ENCODE results near the gene KLHL6. TPM values are rescaled to one million over a fixed set of nuclear protein-coding genes. Genes with fewer than 3 reads are reported as not detected.

KLHL6 gene
- total and polyA plus RNA-seq, 2 of the 13 experiments (the other 11 are each of a cell fraction or from before 2014, with no cell fraction given) = not detected

DNA sequence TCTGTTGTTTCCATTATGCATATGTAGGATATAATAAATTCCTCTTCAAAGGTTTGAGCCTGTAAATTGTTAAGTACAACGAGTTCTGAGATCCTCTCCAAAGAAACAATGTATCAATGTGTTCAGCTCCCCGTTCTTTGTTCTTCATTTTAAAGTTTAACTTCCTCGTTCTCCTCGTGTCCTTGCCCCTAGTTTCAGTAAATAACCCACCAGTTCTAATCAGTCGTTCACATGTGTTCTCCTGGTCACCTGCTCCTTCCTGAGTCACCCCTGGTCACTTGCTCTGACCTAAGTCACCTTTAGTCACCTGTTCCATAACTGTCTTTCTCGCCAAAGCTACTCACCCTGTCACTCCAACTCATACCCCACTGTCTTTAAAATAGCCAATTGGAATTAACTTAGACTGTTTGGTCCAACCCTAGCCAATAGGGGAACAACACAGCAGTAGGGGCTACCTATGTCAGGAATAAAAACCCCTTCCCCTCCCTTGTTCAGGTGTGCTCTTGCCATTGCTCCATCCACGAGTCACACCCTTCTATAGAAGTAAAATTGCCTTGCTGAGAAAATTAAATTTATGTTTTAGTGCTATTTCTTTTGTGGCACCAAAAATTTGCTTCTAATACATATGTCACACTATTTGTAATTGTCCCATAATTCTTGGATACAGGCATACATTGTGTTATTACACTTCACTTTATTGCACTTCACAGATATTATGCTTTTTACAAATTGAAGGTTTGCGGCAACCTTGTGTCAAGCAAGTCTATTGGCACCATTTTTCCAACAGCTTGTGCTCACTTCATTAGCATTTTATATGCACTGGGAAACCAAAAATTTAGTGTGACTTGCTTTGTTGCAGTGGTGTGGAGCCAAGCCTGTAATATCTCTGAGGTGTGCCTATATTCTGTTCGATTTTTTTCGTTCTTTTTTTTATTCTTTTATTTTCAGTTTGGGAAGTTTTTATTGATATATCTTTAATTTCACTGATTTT, 111.8 kb downstream of the KLHL6 start:
- ATAC-seq = no peak
- in situ Hi-C loops (cut with HindIII; ENCODE audit: extremely low pct_ligation_motif_present, low pct_unique_long_range_greater_than_20kb) = no loop called here
- no peak overlapping the region for H3K9ac ChIP-seq (ENCODE audit: insufficient read depth, low read depth, low read length)
- ChIA-PET CTCF (ENCODE audit: low intra/inter-chr PET ratio, low total read pairs) (no interaction called here), POLR2A (no interaction called here)
- H3K9me3 ChIP-seq (ENCODE audit: low read length) = peaks cover 9% of the 10 kb centered on the region
- H2AFZ ChIP-seq (ENCODE audit: low read length) = no peak overlapping the region
- no peaks in the 10 kb centered on the region for H4K20me1 ChIP-seq (ENCODE audit: insufficient read depth, low read length)
- no TSS peak for BruUV-seq (replicated peaks)
- H3K4me1 ChIP-seq (ENCODE audit: insufficient read depth, low read length) = peaks cover 14% of the 10 kb centered on the region
- no peak overlapping the region for H3K27ac ChIP-seq (ENCODE audit: extremely low read length, insufficient read depth, low read length)
- intact Hi-C loops (cut with micrococcal nuclease; ENCODE audit: unreplicated experiment) = no loop called here
- 16% methylated on average over 10 of the region's 10 CpGs for WGBS (ENCODE audit: low lambda C conversion rate)
- no peaks in the 10 kb centered on the region; a peak in 2 of 5 replicates for H3K27me3 ChIP-seq (ENCODE audit: control insufficient read depth in 1 of 2, insufficient read depth in 2 of 2, low read length in 2 of 2)
- no peak for FAIRE-seq
- no peak overlapping the region; a peak in 1 of 6 replicates for H3K4me3 ChIP-seq (replicated peaks in 1 of 3; ENCODE audit: insufficient read depth in 1 of 3, low read depth in 2 of 3, low read length in 3 of 3)
- H3K4me2 ChIP-seq (ENCODE audit: low read depth, low read length) = peak overlapping the region; percentile 10; the same call in 1 of the 2 replicates
- H3K36me3 ChIP-seq (replicated peaks in 1 of 2; ENCODE audit: control insufficient read depth in 1 of 2, insufficient read depth in 2 of 2, low read length in 2 of 2) = no peaks in the 10 kb centered on the region
- DNase-seq (ENCODE audit: low spot score) = peak; percentile 9
- H3K79me2 ChIP-seq (ENCODE audit: insufficient read depth, low read length) = peaks cover 4% of the 10 kb centered on the region
- TF ChIP-seq, protein P1, sequence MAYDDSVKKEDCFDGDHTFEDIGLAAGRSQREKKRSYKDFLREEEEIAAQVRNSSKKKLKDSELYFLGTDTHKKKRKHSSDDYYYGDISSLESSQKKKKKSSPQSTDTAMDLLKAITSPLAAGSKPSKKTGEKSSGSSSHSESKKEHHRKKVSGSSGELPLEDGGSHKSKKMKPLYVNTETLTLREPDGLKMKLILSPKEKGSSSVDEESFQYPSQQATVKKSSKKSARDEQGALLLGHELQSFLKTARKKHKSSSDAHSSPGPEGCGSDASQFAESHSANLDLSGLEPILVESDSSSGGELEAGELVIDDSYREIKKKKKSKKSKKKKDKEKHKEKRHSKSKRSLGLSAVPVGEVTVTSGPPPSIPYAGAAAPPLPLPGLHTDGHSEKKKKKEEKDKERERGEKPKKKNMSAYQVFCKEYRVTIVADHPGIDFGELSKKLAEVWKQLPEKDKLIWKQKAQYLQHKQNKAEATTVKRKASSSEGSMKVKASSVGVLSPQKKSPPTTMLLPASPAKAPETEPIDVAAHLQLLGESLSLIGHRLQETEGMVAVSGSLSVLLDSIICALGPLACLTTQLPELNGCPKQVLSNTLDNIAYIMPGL (CRISPR knock-in tag; IDR thresholded peaks at IDR 0.05; ENCODE audit: borderline replicate concordance in 1 of 2, low read depth in 1 of 2) = no peak
- TF ChIP-seq PTBP1 (IDR thresholded peaks at IDR 0.05; ENCODE audit: low read depth, low read length, poor library complexity, severe bottlenecking) = no peak
- TF ChIP-seq, protein P2, sequence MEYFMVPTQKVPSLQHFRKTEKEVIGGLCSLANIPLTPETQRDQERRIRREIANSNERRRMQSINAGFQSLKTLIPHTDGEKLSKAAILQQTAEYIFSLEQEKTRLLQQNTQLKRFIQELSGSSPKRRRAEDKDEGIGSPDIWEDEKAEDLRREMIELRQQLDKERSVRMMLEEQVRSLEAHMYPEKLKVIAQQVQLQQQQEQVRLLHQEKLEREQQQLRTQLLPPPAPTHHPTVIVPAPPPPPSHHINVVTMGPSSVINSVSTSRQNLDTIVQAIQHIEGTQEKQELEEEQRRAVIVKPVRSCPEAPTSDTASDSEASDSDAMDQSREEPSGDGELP (IDR thresholded peaks at IDR 0.05; ENCODE audit: borderline replicate concordance, low read depth) = peak; percentile 23; the same call in 1 of the 2 replicates
- TF ChIP-seq, protein P3, sequence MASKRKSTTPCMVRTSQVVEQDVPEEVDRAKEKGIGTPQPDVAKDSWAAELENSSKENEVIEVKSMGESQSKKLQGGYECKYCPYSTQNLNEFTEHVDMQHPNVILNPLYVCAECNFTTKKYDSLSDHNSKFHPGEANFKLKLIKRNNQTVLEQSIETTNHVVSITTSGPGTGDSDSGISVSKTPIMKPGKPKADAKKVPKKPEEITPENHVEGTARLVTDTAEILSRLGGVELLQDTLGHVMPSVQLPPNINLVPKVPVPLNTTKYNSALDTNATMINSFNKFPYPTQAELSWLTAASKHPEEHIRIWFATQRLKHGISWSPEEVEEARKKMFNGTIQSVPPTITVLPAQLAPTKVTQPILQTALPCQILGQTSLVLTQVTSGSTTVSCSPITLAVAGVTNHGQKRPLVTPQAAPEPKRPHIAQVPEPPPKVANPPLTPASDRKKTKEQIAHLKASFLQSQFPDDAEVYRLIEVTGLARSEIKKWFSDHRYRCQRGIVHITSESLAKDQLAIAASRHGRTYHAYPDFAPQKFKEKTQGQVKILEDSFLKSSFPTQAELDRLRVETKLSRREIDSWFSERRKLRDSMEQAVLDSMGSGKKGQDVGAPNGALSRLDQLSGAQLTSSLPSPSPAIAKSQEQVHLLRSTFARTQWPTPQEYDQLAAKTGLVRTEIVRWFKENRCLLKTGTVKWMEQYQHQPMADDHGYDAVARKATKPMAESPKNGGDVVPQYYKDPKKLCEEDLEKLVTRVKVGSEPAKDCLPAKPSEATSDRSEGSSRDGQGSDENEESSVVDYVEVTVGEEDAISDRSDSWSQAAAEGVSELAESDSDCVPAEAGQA (IDR thresholded peaks at IDR 0.05; ENCODE audit: low read depth) = no peak
- TF ChIP-seq, protein P3 (CRISPR knock-in tag; IDR thresholded peaks at IDR 0.05; ENCODE audit: borderline replicate concordance) = no peak
- TF ChIP-seq, protein P4, sequence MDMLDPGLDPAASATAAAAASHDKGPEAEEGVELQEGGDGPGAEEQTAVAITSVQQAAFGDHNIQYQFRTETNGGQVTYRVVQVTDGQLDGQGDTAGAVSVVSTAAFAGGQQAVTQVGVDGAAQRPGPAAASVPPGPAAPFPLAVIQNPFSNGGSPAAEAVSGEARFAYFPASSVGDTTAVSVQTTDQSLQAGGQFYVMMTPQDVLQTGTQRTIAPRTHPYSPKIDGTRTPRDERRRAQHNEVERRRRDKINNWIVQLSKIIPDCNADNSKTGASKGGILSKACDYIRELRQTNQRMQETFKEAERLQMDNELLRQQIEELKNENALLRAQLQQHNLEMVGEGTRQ (IDR thresholded peaks at IDR 0.05; ENCODE audit: low read depth, low read length) = no peak
- TF ChIP-seq, protein P4 (CRISPR knock-in tag; IDR thresholded peaks at IDR 0.05; ENCODE audit: borderline replicate concordance) = no peak
- no peak for TF ChIP-seq SOX13 (IDR thresholded peaks at IDR 0.05)
- TF ChIP-seq SOX13 (CRISPR knock-in tag; conservative IDR thresholded peaks at IDR 0.05 in 1 of 2, IDR thresholded peaks at IDR 0.05 in 1 of 2) = peak in 1 of 2 experiments; percentile 50; a peak in 1 of 4 replicates
- TF ChIP-seq SOX5 (CRISPR knock-in tag; IDR thresholded peaks at IDR 0.05; ENCODE audit: borderline replicate concordance) = peak; percentile 61; the same call in 1 of the 2 replicates
- TF ChIP-seq NR2F2 (IDR thresholded peaks at IDR 0.05; ENCODE audit: borderline replicate concordance, low read depth) = 0 out of 2 replicates have a peak, but pooled peaks have one; percentile 39

All from HepG2 (cell line).